Dermis microvascular lymphatic vessel endothelial cell (primary cell): ENCODE data around the gene BRSK1. TPM values are rescaled to one million over a fixed set of nuclear protein-coding genes. Genes with fewer than 3 reads are reported as not detected.
"Not testable (repeated sequence)": the region's sequence is repeated elsewhere in the genome, so short reads cannot be mapped to it uniquely, and the experiment has no call there.

Experiments used
- DNase-seq, 2 donors: peaks; one replicate each; pipeline versions ENCODE4 v3.0.0 to v3.0.0-alpha.2; 2010; ENCODE audit warnings: low read depth in 2 of 2
- total RNA-seq: library from RNA; depleted of rRNA; stranded (reverse); fragments of >200 nt; gene quantifications from 2 replicates; pipeline ENCODE4 v1.2.1, GENCODE V29; 2014

The BRSK1 gene
- total RNA-seq, 1 donor from 2014 or later, result 0.39 TPM

DNA sequence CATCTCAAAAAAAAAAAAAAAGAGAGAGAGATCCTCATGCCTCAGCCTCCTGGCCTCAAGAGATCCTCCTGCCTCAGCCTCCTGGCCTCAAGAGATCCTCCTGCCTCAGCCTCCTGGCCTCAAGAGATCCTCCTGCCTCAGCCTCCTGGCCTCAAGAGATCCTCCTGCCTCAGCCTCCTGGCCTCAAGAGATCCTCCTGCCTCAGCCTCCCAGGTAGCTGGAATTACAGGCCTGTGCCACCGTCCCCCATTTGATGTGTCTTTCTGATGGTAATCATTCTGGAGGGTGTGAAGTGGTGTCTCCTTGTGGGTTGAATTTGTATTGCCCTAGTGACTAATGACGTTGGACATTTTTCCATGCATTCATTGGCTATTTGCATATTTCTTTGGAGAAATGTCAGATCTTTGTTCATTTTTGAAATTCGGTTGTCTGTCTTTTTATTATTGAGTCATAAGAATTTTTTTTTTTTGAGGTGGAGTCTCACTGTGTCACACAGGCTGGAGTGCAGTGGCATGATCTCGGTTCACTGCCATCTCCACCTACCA, 45.0 kb downstream of the BRSK1 start:
- DNase-seq, result peak in 1 of 2 donors; percentile 17

DNA sequence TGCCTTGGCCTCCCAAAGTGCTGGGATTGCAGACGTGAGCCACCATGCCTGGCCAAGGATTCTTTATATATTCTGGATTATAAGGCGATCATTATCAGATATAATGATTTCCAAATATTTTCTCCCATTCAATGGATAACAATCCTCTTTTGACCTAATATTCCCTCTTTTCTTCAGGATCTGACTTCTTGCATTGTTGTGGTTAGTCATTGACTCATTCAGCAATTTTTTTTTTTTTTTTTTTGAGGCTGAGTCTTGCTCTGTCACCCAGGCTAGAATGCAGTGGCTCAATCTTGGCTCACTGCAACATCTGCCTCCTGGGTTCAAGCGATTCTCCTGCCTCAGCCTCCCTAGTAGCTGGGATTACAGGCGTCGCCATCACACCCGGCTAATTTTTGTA, 46.0 kb downstream of the BRSK1 start:
- not testable (repeated sequence) for DNase-seq

DNA sequence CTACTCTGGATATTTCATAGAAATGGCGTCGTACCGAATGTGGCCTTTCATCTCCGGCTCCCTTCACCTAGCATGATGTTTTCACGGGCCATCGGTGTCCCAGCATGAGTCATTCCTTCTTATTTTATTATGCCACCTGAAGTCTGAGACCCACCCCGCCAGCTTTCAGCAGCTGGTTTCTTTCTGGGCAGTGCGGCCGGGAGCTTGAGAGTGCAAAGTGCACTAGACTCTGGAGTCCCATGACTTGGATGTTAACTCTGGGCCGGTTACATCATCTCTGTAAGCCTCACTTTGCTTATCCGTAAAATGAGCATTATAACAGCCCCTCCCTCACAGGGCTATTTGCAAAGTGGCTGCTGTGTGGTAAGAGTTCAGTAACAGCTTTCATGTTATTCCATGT, 50.1 kb downstream of the BRSK1 start:
- no peak for DNase-seq

DNA sequence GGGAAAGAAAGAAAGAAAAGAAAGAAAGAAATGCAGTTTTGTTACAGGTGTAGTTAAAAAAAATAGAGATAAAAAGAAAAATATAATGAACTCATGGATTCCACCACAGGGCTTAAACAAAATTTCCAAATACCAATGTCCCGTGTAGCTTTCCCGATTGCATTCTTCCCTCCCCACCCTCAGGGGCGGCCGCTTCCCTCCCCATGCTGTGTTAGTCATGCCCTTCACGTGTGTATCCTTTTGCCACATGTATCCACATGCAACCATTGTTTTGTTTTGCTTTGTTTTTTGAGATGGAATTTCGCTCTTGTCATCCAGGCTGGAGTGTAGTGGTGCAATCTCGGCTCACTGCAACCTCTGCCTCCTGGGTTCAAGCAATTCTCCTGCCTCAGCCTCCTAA, 52.3 kb downstream of the BRSK1 start:
- no peak for DNase-seq

DNA sequence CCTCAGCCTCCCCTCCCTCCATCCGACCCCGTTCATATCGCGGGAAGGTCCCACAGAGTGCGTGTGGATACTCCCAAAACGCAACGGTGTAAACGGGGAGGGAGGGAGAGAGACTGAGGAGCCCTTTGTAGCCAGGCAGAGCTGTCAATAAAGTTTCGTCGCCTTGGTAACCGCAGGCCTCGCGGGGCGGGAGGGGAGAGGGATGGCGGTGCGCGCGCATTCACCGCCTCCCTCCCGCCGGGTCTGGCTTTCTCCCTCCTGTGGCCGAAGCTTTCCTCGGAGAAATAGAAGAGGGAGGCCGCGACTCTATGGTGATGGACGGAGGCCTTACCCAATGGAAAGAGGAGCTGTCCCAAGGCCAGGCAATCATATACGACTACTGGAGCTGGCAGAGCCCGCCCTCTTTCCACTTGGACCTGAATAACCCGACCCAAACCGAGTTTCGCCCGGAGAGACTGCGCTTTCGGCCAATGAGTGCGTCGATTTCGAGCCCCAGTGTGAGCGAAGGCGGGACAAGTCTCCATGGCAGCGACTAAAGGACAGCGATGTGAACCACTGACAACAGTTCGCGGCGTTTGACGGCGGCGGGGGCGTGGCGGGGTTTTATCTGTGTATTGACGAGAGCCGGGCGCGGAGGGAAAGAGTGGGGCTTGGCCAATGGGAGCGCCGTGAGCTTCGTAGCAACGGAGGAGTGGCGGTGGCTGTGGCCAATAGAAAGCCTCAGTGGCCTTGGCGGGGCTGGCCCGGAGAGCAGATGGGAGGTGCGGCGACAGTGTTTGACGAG, 55.5 kb downstream of the BRSK1 start, which contains the start of gene KMT5C:
Gene KMT5C, plus strand, starts transcription at position 772 of the 784 bp plus-strand sequence. CDS start 2,061 bp downstream, outside the sequence.
- DNase-seq, result peak; percentile 100

DNA sequence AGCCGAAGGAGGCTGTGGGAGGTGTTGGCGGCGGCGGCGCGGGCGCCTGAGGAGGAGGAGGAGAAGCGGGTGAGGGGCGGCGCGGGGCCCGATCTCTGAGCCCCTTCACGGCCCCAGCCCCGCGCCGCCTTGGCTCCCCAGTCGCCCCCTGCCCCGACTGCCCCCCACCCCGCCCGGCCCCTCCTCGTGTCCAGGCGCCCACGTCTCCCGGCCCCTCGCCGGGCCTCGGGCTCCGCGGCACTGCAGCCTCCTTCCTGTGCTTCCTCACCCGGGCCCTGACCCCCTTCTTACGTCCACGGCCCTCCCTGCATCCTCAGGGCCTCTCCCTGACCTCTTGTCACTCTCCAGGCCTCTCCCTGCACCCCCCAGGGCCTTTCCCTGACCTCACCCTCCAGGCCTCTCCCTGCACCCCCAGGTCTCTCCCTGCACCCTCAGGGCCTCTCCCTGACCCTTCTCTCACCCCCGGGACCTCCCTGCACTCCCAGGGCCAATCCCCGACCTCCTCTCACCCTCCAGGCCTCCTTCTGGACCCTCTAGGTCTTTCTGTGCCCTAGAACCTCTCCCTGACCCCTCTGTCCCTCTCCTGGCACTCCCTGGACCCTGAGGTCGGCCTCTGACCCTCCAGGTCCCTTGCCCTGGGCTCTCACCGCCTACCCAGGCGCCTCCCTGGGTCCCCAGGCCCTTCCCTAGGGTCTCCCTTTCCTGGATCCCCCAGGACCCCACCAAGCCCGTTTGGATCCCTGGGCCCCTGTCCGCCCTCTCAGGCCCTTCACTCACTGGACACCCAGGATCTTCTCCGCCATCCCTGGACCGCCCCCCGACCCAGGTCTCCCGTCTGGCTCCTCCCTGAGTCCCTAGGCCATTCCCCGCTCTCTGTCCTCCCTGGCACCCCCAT, 56.3 kb downstream of the BRSK1 start:
- DNase-seq, result no peak

DNA sequence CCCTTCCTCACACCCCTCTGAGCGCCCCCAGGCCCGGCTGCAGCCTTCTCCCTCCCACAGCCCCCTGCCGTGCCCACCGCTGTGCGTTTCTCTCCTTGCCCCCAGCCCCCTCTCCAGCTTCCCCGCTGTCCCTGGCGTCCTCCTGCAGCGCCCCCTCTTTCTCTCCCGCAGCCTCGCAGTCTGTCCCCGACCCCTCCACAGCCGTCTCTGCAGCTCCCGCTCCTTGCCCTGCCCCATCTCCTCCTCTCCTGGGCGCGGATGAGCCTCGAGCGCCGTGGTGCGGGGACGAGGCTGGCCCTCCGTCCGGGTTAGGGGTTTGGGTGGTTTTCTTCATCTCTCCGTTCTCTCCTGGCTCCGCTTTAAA, 57.0 kb downstream of the BRSK1 start:
- DNase-seq, result no peak

DNA sequence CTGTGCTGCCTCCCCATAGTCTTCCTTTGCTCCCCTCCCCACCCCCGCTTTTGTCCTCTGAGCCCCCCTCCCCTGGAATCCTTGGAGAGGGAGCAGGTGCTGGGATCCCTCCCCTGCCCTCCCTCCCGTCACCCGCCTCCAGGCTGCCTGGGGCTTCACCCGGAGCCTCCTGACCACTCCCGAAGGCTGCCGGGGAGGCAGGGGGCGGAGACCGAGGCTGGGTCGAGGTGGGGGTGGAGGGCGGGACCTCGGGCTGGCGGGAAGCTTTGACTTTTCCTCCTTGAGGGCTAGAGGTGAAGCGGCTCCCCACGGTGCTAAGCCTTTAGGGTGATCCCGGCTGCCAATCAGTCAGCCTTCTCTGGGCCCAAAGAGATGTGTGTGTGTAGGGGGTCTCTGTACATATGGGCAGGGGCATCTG, 57.4 kb downstream of the BRSK1 start:
- peak in 1 of 2 donors; percentile 30 for DNase-seq

DNA sequence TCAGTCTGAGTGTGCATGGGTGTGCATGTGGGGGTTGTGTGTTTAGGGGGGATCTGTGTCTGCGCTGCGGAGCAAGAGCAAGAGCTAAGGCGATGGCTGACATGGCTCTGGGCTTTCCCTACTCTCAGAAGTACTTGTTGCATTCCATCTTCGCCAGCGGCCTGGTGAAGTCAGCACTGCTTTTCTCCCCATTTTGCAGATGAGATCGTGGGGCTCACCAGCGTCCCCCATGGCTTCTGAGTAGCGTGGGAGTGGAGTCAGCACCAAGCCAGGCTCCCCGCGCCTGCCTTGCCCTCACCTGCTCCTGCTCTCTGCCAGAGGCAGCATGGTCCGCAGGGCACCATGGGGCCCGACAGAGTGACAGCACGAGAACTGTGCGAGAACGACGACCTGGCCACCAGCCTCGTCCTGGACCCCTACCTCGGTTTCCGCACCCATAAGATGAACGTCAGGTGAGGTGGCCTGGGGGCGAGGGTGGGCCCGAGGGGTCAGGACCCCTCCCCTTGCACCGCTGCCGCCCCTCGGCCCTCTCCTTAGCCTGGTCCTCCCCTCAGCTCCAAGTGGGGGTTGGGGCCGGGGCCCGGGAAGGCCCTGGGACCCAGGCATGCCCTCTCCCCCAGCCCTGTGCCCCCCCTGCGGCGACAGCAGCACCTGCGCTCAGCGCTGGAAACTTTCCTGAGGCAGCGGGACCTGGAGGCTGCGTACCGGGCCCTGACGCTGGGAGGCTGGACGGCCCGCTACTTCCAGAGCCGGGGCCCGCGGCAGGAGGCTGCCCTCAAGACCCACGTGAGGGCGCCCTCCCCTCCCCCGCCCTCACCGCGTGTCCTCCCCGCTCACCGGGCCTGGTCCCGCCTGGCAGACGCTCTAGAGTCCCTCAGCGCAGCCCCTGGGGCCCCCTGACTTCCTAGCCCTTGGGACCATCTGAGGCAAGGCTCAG, 58.1 kb downstream of the BRSK1 start:
- DNase-seq, result no peak

DNA sequence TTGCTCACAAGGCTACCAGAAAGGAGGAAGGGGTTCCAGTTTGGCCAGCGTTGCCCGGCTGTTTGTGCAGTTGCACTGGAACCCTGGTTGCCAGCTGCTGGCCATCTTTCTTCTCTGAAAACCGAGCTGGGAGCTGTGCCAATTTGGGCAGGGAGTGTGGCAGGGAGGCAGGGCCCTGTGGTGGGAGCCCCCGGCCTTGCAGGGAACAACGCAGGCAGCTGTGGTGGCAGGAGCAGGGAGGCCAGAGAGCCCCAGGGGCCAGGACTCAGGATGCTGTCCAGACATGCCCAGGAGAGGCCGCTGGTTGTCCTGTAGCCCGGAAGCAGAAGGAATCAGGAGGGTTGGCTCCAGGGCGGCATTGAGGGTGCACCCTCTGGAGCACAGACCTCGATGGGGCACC, 60.6 kb downstream of the BRSK1 start:
- no peak for DNase-seq

DNA sequence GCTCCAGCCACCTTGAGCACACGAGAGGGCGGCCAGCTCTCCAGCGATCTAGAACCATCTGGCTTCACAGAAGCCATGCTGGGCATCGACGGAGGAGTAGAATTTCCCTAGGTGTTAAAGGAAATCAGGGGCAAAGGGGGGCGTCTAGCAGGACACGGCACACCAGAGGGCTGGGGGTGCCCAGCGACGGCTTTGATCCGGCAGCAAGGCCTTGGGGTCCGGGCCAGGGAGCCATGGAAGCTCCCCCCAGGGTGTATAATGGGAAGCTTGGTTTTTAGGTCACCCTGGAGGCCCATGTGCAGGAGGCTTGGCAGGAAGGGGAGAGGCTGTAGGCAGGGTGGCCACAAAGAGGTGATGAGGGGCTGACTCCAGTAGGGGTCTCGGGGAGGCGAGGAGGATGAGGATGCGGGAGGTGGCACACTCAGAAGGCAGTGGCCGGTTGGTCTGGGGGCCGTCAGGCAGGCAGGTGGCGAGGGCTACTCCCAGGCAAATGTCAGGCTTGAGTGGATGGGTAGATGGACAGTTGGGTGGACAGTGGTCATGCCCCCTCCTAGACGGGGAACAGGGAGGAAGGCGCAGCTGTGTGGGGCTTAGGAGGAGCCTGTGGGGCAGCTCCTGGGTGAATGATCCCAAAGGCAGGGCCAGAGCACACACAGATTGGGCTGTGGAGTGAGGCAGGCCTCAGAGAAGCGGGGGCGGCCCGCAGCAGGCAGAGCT, 61.5 kb downstream of the BRSK1 start:
- no peak for DNase-seq

DNA sequence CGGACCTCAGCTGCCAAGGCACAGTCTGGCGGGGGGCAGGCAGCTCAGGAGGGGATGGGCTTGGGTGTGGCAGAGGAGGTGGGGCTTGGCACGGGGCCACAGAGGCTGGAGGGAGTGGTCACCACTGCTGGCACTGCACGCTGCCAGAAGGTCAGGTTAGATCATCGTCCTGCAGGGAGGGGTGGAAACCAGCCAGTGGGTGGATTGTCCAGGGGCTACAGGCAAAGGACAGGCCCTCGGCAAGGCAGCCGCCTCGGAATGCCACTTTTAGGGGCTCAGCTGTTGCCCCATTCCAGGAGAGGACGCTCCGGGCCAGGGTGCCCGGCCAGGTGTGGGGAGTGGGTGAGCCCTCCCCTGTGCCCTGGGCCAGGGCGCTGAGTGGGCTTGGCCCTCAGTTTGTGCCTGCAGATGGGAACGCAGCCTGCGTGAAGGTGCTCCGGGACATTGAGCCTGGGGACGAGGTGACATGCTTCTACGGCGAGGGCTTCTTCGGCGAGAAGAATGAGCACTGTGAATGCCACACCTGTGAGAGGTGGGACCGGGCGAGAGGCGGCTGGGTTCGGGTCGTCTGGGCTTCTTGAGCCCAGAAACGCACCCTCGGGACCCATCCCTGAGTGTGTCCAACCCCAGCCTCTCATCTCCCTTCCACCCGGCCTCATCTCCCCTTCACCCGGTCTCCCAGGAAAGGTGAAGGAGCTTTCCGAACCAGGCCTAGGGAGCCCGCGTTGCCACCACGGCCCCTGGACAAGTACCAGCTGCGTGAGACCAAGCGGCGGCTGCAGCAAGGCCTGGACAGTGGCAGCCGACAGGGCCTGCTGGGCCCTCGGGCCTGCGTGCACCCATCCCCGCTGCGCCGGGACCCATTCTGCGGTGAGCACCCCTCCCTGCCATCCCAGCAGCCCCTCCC, 62.3 kb downstream of the BRSK1 start:
- peak; percentile 9 to 15 for DNase-seq

DNA sequence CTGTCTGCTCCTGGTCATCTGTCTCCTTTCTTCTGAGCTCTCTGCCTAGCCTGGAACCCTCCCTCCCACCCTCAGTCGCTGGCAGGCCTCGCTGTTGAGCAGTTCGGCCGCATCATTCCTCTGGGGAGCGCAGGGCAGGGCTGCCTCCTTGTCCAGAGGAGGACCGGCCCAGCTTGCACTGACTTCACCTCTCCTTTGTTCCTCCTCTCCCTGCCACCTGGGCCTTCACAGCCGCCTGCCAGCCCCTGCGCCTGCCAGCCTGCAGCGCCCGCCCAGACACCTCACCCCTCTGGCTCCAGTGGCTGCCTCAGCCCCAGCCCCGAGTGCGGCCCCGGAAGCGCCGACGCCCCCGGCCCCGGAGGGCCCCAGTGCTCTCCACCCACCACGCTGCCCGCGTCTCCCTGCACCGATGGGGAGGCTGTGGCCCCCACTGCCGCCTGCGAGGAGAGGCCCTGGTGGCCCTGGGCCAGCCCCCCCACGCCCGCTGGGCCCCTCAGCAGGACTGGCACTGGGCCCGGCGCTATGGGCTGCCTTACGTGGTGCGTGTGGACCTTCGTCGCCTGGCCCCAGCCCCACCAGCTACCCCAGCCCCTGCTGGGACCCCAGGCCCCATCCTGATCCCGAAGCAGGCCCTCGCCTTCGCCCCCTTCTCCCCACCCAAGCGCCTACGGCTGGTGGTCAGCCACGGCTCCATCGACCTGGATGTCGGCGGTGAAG, 63.1 kb downstream of the BRSK1 start:
- no peak for DNase-seq

DNA sequence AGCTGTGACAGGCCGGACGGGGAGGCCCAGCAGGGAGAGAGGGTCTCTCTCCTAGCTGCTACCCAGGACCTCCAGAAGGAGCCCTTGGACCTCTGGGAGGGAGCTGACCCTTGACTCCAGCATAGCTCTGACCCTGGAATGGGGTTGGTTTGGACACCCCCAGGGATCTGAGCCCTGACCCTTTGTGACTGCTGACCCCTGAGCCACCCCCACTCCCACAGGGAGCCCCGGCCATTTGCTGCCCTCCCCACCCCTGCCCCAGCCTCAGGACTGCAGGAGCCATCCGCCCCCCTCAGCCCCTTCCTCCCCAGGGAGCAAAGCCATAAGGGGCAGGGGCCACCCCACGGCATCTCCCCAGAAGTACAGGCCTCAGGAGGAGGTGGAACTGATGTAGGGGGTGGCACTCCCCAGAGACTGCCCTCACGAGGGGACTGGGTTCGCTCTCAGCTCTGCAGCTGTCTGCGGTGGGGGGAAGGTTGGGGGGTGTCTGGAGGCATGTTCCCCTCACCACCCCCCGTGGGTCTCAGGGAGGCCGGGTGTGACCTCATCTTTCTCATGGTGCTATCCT, 63.7 kb downstream of the BRSK1 start:
- no peak for DNase-seq

DNA sequence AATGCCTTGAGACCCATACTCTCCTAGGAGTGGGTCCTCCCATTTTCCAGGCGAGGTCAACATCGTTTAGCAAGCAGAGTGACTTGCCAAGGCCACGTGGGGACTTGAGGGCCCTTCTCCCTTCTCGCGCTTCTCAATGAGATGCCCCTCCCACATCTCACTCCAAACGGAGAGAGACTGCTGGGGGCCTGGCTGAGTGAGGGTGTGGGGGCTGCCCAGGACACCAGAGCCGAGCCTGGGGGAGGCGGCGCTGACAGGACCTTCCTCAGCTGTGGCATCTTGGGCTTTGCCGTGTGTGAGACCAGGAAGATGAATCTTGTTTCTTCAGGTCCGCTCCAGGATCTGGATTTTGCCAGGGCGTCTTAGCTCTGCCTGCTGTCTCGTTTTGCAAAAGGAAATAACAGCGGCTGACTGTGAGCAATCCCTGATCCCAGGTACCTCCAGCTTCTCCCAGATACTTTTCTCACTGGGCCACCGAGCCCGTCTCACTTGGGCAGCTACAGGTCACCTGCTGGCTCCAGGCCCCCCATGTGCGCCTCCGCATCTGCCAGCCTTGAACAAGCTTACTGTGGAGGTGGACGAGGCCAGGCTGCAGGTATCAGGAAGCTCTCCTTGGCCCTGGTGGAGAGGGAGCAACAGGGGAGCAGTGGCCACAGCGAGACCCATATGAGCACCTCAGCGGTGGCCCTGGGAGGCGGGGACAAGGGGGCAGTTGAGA, 64.7 kb downstream of the BRSK1 start:
- no peak for DNase-seq

DNA sequence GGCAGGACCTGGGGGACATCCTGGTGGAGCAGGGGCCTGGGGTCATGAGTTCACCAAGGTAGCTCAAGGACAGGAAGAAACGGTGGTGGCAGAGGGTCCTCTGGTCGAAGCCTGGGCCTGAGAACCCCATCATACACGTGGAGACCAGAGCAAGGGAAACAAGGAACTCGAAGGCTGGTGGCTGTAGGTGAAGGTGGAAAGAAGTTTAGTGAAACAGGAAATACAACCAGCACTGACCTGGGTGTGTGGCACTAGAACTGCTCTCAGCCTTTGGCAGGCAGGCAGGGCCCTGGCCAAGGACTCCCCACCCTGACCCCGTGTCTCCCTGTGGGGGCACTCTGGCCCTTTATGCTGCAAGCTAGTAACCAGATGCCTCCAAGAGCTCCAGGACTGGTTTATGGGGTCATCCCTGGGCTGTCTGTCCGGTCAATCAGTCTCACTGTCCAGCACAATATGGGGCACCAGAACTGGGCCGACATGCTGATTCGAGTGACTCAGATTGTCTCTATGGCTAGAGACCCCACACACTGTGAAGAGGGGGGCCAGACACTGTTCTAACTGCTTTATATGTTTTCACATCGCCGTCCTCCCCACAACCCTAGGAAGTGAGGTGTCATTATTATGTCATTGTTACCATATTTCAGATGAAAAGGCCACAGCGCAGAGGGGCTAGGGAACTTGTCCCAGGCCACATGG, 67.0 kb downstream of the BRSK1 start:
- no peak for DNase-seq

DNA sequence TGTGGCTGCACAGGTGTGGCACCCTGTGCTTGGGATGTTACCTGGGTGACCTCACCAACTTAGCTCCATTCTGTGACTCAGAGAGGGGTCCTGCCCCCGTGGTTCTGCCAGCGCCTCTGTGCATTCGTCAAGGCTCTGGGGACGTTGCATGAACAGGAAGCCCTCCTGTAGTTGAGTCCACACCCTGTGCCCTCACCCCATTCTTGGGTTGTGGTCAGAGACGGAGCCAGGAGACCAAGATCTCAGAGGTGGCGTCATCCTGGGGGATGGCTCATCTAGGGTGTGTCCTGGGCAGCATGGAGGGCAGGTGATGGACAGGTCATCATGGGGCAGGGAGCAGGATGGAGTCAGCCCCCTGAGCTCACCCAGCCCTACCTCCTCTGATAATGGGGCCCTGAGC, 68.2 kb downstream of the BRSK1 start:
- DNase-seq, result no peak
